ENCODE results near the gene TEK.

The TEK gene

DNA sequence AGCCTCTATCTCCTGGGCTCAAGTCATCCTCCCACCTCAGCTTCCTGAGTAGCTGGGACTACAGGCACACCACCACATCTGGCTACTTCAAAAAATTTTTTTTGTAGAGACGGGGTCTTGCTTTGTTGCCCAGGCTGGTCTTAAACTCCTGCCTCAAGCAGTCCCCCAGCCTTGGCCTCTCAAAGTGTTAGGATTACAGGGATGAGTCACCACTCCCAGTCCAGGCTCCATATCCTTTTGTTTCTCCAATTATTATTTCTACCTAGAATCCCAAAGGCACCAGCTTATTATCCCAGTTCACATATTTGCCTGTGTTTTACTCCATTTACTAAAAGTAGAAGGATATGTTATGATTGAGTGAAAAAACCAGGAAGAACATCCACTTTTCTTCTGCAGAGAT, 84.9 kb downstream of the TEK start:
- TF ChIP-seq, protein P1, sequence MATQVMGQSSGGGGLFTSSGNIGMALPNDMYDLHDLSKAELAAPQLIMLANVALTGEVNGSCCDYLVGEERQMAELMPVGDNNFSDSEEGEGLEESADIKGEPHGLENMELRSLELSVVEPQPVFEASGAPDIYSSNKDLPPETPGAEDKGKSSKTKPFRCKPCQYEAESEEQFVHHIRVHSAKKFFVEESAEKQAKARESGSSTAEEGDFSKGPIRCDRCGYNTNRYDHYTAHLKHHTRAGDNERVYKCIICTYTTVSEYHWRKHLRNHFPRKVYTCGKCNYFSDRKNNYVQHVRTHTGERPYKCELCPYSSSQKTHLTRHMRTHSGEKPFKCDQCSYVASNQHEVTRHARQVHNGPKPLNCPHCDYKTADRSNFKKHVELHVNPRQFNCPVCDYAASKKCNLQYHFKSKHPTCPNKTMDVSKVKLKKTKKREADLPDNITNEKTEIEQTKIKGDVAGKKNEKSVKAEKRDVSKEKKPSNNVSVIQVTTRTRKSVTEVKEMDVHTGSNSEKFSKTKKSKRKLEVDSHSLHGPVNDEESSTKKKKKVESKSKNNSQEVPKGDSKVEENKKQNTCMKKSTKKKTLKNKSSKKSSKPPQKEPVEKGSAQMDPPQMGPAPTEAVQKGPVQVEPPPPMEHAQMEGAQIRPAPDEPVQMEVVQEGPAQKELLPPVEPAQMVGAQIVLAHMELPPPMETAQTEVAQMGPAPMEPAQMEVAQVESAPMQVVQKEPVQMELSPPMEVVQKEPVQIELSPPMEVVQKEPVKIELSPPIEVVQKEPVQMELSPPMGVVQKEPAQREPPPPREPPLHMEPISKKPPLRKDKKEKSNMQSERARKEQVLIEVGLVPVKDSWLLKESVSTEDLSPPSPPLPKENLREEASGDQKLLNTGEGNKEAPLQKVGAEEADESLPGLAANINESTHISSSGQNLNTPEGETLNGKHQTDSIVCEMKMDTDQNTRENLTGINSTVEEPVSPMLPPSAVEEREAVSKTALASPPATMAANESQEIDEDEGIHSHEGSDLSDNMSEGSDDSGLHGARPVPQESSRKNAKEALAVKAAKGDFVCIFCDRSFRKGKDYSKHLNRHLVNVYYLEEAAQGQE (IDR thresholded peaks at IDR 0.05; ENCODE audit: insufficient read depth in 1 of 2, low read depth in 2 of 2, low read length in 2 of 2) = no peak
- TF ChIP-seq FOXP2 (optimal IDR thresholded peaks at IDR 0.05; ENCODE audit: borderline replicate concordance, extremely low read depth, extremely low read length, insufficient read depth) (no peak), SIN3A (IDR thresholded peaks at IDR 0.05; ENCODE audit: borderline replicate concordance, insufficient read depth, low read length) (no peak), TAF1 (IDR thresholded peaks at IDR 0.05; ENCODE audit: borderline replicate concordance, insufficient read depth, low read length) (no peak), POLR2AphosphoS5 (IDR thresholded peaks at IDR 0.05; ENCODE audit: low read depth, low read length) (no peak)

DNA sequence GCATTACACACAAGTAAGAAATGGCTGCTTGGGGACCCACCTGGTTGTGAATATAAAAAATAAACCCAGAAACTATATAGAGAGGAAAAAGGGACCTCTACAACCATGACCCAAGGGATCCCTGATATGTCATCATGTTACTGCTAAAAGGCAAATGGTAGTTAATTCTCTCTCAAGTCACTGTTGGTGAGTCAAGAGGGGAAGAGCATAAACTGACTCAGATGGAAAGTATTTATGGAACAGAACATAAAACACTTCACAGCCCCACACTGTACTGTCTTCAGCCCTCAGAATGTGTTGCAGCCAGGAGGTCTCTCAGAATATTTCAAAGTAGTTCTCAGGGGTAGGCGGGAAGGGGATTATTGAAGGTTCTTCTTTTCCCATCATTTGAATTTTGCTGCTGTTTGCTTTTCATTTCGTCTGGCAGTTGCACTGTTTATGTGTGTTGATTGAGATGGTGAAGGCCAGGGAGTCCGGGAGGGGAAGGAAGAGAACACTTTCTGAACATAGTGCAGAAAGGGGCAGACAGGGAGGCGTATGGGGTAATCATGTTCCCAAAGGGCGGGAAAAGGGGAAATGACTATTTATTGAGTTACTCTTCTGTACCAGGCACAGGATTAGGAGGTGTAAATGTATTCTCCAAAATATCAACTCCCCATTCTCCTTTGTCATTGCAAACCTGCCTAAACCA, 85.5 kb downstream of the TEK start:
- TF ChIP-seq FOXP2 (optimal IDR thresholded peaks at IDR 0.05; ENCODE audit: borderline replicate concordance, extremely low read depth, extremely low read length, insufficient read depth) = no peak

DNA sequence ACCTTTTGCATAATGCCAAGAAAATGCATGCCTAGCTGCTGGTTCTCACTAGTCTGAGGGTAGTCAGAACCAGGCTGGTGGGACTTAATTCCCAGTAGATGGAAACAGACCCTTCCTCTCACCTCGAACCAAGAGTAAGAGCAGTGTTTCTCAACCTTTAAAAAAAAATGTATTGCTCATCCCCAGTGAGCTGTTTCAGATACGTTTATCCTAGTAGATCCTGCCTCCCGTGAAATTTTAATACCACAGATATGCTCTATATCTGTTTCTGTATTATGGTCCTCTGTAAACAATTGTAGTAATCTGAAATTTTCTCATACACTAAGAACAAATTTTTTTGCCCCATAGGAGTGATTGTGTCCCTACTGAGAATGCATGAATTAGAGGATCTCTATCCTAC, 86.2 kb downstream of the TEK start:
- TF ChIP-seq TAF1 (IDR thresholded peaks at IDR 0.05; ENCODE audit: borderline replicate concordance, insufficient read depth, low read length) (no peak), POLR2AphosphoS5 (IDR thresholded peaks at IDR 0.05; ENCODE audit: low read depth, low read length) (no peak), SIN3A (IDR thresholded peaks at IDR 0.05; ENCODE audit: borderline replicate concordance, insufficient read depth, low read length) (no peak), FOXP2 (optimal IDR thresholded peaks at IDR 0.05; ENCODE audit: borderline replicate concordance, extremely low read depth, extremely low read length, insufficient read depth) (no peak)
- TF ChIP-seq, protein P1 (IDR thresholded peaks at IDR 0.05; ENCODE audit: insufficient read depth in 1 of 2, low read depth in 2 of 2, low read length in 2 of 2) = no peak

DNA sequence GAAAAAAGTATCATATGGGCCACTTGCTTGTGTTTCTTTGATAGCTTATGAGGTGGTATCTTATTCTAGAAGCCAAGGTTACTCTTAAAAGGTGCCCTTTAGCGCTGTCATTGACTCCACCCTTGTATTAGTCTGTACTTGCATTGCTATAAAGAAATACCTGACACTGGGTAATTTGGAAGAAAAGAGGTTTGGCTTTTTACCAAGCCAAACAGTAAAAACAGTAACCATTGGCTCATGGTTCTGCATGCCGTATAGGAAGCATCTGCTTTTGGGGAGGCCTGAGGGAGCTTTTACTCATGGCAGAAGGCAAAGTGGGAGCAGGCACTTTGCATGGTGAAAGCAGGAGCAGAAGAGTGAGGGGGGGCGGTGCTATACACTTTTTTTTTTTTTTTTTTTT, 87.4 kb downstream of the TEK start:
- no peak for TF ChIP-seq SIN3A (IDR thresholded peaks at IDR 0.05; ENCODE audit: borderline replicate concordance, insufficient read depth, low read length)
- TF ChIP-seq, protein P1 (IDR thresholded peaks at IDR 0.05; ENCODE audit: insufficient read depth in 1 of 2, low read depth in 2 of 2, low read length in 2 of 2) = no peak
- TF ChIP-seq TAF1 (IDR thresholded peaks at IDR 0.05; ENCODE audit: borderline replicate concordance, insufficient read depth, low read length) = no peak
- no peak for TF ChIP-seq FOXP2 (optimal IDR thresholded peaks at IDR 0.05; ENCODE audit: borderline replicate concordance, extremely low read depth, extremely low read length, insufficient read depth)
- no peak for TF ChIP-seq POLR2AphosphoS5 (IDR thresholded peaks at IDR 0.05; ENCODE audit: low read depth, low read length)

DNA sequence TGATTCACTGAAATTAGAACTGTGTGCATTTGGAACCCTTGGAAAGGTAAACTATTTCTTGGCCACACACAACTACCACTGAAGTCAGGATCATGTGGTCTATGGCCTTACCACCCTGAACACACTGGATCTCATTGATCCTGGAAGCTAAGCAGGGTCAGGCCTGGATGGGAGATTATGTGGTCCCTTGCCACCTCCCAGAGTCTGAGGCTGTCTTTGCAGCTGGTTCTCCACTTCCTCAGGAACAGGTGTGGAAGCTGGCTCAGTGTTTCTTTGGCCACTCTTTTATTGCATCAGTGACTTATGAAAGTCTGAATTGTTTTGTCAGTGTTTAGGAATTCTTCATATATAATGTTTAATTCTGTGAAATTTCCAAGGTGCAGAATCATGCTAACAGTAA, 89.2 kb downstream of the TEK start:
- no peak for TF ChIP-seq POLR2AphosphoS5 (IDR thresholded peaks at IDR 0.05; ENCODE audit: low read depth, low read length)
- TF ChIP-seq, protein P1 (IDR thresholded peaks at IDR 0.05; ENCODE audit: insufficient read depth in 1 of 2, low read depth in 2 of 2, low read length in 2 of 2) = no peak
- no peak for TF ChIP-seq SIN3A (IDR thresholded peaks at IDR 0.05; ENCODE audit: borderline replicate concordance, insufficient read depth, low read length)
- no peak for TF ChIP-seq FOXP2 (optimal IDR thresholded peaks at IDR 0.05; ENCODE audit: borderline replicate concordance, extremely low read depth, extremely low read length, insufficient read depth)
- no peak for TF ChIP-seq TAF1 (IDR thresholded peaks at IDR 0.05; ENCODE audit: borderline replicate concordance, insufficient read depth, low read length)
